HepG2 (cell line): ENCODE results near the gene CRNKL1. TPM values are rescaled to one million over a fixed set of nuclear protein-coding genes. Genes with fewer than 3 reads are reported as not detected.

Experiments
- AGO1 ChIP-seq: fragments of 200-400 bp; formaldehyde crosslinking; IDR thresholded peaks from 2 replicates; pipeline ENCODE4 v1.6.1; 2017; ENCODE audit warnings: mild to moderate bottlenecking, low read depth, low read length, moderate library complexity; ENCODE audit not compliant: poor library complexity, severe bottlenecking
- GTF3A ChIP-seq: sonication (generic); formaldehyde crosslinking; conservative IDR thresholded peaks from 2 replicates; pipeline ENCODE4 v1.4.0; 2020; ENCODE audit warnings: mild to moderate bottlenecking, missing genetic modification reagents
- JARID2 ChIP-seq: sonication (generic); formaldehyde crosslinking; IDR thresholded peaks from 2 replicates; pipeline ENCODE4 v1.8.1; 2023; ENCODE audit warnings: missing genetic modification reagents, inconsistent platforms; ENCODE audit not compliant: insufficient replicate concordance
- KDM5A ChIP-seq: fragments of 200-600 bp; sonication (generic); IDR thresholded peaks from 2 replicates; pipeline ENCODE4 v1.7.0; 2018; ENCODE audit warnings: antibody characterized with exemption, mild to moderate bottlenecking, low read length, borderline replicate concordance
- PPARG ChIP-seq: conservative IDR thresholded peaks from 2 replicates; pipeline ENCODE4 v1.6.1; 2016; ENCODE audit warnings: missing biosample characterization, missing genetic modification reagents
- SMC3 ChIP-seq: IDR thresholded peaks from 2 replicates; pipeline ENCODE4 v1.6.1; 2011; ENCODE audit warnings: low read length, improper control_type of control experiment
- SP5 ChIP-seq: IDR thresholded peaks from 2 replicates; pipeline ENCODE4 v1.6.1; 2016; ENCODE audit warnings: low read depth, borderline replicate concordance
- SPEN ChIP-seq: sonication (generic); formaldehyde crosslinking; IDR thresholded peaks from 2 replicates; pipeline ENCODE4 v1.5.1; 2020; ENCODE audit warnings: low read depth, mild to moderate bottlenecking, missing genetic modification reagents
- ZBTB7A ChIP-seq: sonication (generic); formaldehyde crosslinking; IDR thresholded peaks from 2 replicates; pipeline ENCODE4 v1.8.0; 2022; ENCODE audit warnings: mild to moderate bottlenecking, missing genetic modification reagents
- ZNF136 ChIP-seq: sonication (generic); formaldehyde crosslinking; IDR thresholded peaks from 2 replicates; pipeline ENCODE4 v1.8.1; 2022; ENCODE audit warnings: low read depth, mild to moderate bottlenecking, moderate library complexity, missing genetic modification reagents
- ZNF256 ChIP-seq: sonication (generic); formaldehyde crosslinking; conservative IDR thresholded peaks from 2 replicates; pipeline ENCODE4 v1.4.0; 2020; ENCODE audit warnings: missing genetic modification reagents
- ZNF570 ChIP-seq: sonication (generic); formaldehyde crosslinking; IDR thresholded peaks from 2 replicates; pipeline ENCODE4 v1.4.0; 2020; ENCODE audit warnings: mild to moderate bottlenecking, missing genetic modification reagents, borderline replicate concordance
- ZNF737 ChIP-seq: sonication (generic); formaldehyde crosslinking; IDR thresholded peaks from 2 replicates; pipeline ENCODE4 v1.5.0; 2020; ENCODE audit warnings: missing genetic modification reagents, mild to moderate bottlenecking, borderline replicate concordance
- ZSCAN22 ChIP-seq: sonication (generic); formaldehyde crosslinking; IDR thresholded peaks from 2 replicates; pipeline ENCODE4 v1.4.0; 2020; ENCODE audit warnings: mild to moderate bottlenecking, missing genetic modification reagents
- polyA plus RNA-seq, 8 experiments: library from polyadenylated mRNA; depleted of rRNA in 3 of 8; stranded (reverse) in 7 of 8; unstranded in 1 of 8; fragments of >200 nt; fragmentation: Illumina TruSeq in 4 of 8; extraction: Trizol in 4 of 8; gene quantifications; 2 replicates each; pipeline versions ENCODE4 v1.2.1 to v1.2.3, GENCODE V29; 2011 to 2016; ENCODE audit warnings: low read depth in 4 of 8, missing spikeins in 1 of 8, mixed read lengths in 1 of 8; ENCODE audit not compliant: insufficient read depth in 1 of 8
- total RNA-seq, 5 experiments: library from RNA; depleted of rRNA; stranded (reverse); fragments of >200 nt; fragmentation: Illumina TruSeq; extraction: Trizol; gene quantifications; 2 replicates each; pipeline ENCODE4 v1.2.3, GENCODE V29; 2016; ENCODE audit warnings: low read depth in 1 of 5
- TF ChIP-seq, protein P1 (sequence below): sonication (generic); formaldehyde crosslinking; IDR thresholded peaks from 2 replicates; pipeline ENCODE4 v1.5.0; 2020; ENCODE audit warnings: missing genetic modification reagents
- TF ChIP-seq, protein P2 (sequence below): sonication (generic); formaldehyde crosslinking; IDR thresholded peaks from 2 replicates; pipeline ENCODE4 v1.4.0; 2020; ENCODE audit warnings: missing genetic modification reagents, low read depth, mild to moderate bottlenecking, borderline replicate concordance
- TF ChIP-seq, protein P3 (sequence below): sonication (generic); formaldehyde crosslinking; conservative IDR thresholded peaks from 2 replicates; pipeline ENCODE4 v1.5.0; 2020; ENCODE audit warnings: missing genetic modification reagents
- TF ChIP-seq, protein P4 (sequence below): sonication (generic); formaldehyde crosslinking; IDR thresholded peaks from 2 replicates; pipeline ENCODE4 v1.5.0; 2020; ENCODE audit warnings: mild to moderate bottlenecking, low read depth, missing genetic modification reagents, borderline replicate concordance
- TF ChIP-seq, protein P5 (sequence below): sonication (generic); formaldehyde crosslinking; IDR thresholded peaks from 2 replicates; pipeline ENCODE4 v1.5.0; 2020; ENCODE audit warnings: missing genetic modification reagents, mild to moderate bottlenecking, borderline replicate concordance
- TF ChIP-seq, protein P6 (sequence below): sonication (generic); formaldehyde crosslinking; IDR thresholded peaks from 2 replicates; pipeline ENCODE4 v1.8.0; 2022; ENCODE audit warnings: mild to moderate bottlenecking, missing genetic modification reagents; ENCODE audit not compliant: insufficient replicate concordance

Gene CRNKL1
- total and polyA plus RNA-seq, 2 of the 13 experiments (the other 11 are each of a cell fraction or from before 2014, with no cell fraction given) = 12.3 to 64.5 TPM

DNA sequence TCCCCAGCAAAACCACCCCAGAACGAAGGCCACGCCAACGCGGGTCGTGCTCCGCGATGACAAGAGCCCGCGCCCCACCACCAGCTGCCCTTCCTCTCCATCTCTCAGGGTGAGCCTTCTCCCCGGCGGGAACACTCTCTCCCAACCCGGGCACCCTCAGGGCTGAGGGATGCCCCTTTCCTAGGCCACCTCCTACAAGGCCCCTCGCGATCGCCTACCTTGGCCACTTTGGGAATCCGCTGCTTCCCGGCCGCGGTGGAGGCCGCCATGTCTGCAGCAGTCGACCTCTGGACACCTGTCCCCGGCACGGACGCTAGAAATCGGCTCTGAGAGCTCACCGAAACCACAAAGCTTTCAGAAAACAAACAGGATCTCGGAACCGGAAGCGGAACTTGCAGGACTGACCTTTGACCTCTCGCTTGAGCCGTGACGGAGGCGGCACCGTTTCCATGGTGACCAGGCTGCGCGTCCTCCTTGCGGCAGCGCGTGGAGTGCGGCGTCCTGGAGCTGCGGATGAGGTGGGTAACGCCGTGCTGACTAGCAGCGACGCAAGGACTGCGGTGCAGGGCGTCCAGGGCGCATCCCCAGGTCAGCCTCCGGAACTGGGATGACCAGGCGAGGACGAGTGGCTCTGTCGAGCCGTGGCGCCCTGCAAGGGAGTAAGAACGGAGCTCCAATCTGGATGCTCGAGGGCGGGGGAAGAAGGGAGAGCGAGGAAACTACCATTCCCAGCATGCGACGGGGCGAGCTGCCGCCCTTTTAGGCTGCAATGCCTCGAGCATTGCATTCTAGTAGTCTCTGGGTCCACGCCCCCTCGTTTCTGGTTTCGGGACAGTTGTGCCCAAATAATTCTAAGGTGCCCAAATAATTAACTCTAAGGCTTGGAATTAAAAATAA is at the start of gene CRNKL1, which contains the start of gene CFAP61 (continued):
- TF ChIP-seq ZNF570 (CRISPR knock-in tag) (peak; percentile 13; the same call in 1 of the 2 replicates), GTF3A (0 out of 2 replicates have a peak, but pooled peaks have one; percentile 84), ZNF136 (CRISPR knock-in tag) (peak; percentile 90; the same call in 1 of the 2 replicates), PPARG (CRISPR knock-in tag) (peak; percentile 49), JARID2 (CRISPR knock-in tag) (peak; percentile 88), ZBTB7A (peak; percentile 66; the same call in 1 of the 2 replicates), SPEN (CRISPR knock-in tag) (peak; percentile 92), ZNF256 (peak; percentile 84; the same call in 1 of the 2 replicates), SMC3 (no peak), KDM5A (peak; percentile 97), SP5 (peak; percentile 39), ZNF737 (CRISPR knock-in tag) (peak; percentile 68; the same call in 1 of the 2 replicates), ZSCAN22 (no peak), AGO1 (peak; percentile 83)
- TF ChIP-seq, protein P1, sequence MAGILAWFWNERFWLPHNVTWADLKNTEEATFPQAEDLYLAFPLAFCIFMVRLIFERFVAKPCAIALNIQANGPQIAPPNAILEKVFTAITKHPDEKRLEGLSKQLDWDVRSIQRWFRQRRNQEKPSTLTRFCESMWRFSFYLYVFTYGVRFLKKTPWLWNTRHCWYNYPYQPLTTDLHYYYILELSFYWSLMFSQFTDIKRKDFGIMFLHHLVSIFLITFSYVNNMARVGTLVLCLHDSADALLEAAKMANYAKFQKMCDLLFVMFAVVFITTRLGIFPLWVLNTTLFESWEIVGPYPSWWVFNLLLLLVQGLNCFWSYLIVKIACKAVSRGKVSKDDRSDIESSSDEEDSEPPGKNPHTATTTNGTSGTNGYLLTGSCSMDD (CRISPR knock-in tag) = 0 out of 2 replicates have a peak, but pooled peaks have one; percentile 69
- TF ChIP-seq, protein P2, sequence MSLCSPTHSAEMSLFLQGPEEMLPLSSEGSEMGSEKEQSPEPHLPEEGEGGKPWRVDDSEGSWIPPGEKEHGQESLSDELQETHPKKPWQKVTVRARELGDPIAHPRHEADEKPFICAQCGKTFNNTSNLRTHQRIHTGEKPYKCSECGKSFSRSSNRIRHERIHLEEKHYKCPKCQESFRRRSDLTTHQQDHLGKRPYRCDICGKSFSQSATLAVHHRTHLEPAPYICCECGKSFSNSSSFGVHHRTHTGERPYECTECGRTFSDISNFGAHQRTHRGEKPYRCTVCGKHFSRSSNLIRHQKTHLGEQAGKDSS (CRISPR knock-in tag) = peak; percentile 95
- TF ChIP-seq, protein P3, sequence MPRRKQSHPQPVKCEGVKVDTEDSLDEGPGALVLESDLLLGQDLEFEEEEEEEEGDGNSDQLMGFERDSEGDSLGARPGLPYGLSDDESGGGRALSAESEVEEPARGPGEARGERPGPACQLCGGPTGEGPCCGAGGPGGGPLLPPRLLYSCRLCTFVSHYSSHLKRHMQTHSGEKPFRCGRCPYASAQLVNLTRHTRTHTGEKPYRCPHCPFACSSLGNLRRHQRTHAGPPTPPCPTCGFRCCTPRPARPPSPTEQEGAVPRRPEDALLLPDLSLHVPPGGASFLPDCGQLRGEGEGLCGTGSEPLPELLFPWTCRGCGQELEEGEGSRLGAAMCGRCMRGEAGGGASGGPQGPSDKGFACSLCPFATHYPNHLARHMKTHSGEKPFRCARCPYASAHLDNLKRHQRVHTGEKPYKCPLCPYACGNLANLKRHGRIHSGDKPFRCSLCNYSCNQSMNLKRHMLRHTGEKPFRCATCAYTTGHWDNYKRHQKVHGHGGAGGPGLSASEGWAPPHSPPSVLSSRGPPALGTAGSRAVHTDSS (CRISPR knock-in tag) = 0 out of 2 replicates have a peak, but pooled peaks have one; percentile 75
- TF ChIP-seq, protein P4, sequence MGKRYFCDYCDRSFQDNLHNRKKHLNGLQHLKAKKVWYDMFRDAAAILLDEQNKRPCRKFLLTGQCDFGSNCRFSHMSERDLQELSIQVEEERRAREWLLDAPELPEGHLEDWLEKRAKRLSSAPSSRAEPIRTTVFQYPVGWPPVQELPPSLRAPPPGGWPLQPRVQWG (CRISPR knock-in tag) = no peak
- TF ChIP-seq, protein P5, sequence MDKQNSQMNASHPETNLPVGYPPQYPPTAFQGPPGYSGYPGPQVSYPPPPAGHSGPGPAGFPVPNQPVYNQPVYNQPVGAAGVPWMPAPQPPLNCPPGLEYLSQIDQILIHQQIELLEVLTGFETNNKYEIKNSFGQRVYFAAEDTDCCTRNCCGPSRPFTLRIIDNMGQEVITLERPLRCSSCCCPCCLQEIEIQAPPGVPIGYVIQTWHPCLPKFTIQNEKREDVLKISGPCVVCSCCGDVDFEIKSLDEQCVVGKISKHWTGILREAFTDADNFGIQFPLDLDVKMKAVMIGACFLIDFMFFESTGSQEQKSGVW (CRISPR knock-in tag) = no peak
- TF ChIP-seq, protein P6, sequence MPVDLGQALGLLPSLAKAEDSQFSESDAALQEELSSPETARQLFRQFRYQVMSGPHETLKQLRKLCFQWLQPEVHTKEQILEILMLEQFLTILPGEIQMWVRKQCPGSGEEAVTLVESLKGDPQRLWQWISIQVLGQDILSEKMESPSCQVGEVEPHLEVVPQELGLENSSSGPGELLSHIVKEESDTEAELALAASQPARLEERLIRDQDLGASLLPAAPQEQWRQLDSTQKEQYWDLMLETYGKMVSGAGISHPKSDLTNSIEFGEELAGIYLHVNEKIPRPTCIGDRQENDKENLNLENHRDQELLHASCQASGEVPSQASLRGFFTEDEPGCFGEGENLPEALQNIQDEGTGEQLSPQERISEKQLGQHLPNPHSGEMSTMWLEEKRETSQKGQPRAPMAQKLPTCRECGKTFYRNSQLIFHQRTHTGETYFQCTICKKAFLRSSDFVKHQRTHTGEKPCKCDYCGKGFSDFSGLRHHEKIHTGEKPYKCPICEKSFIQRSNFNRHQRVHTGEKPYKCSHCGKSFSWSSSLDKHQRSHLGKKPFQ (CRISPR knock-in tag) = peak; percentile 87
